Activated naive CD8-positive, alpha-beta T cell treated with anti-CD3 and anti-CD28 coated beads, Interleukin-2, amount 50 U/mL, for 24 hours (primary cell): ENCODE data around the gene RREB1.

Experiments used
- ATAC-seq: fragments of 150-1000 bp; cut with Tn5 transposase; one replicate; pipeline ENCODE4 v1.10.0; 2021
- DNase-seq: peaks from one replicate; pipeline ENCODE4 v3.0.0; 2021
- H3K27ac Mint-ChIP-seq: one replicate; pipeline ENCODE4 v1.8.0; 2021; ENCODE audit warnings: mild to moderate bottlenecking, mixed read lengths
- H3K27me3 Mint-ChIP-seq: one replicate; pipeline ENCODE4 v1.8.0; 2021; ENCODE audit warnings: mixed read lengths
- H3K36me3 Mint-ChIP-seq: one replicate; pipeline ENCODE4 v1.8.0; 2021; ENCODE audit warnings: low read depth, mixed read lengths
- H3K4me1 Mint-ChIP-seq: one replicate; pipeline ENCODE4 v1.8.0; 2021; ENCODE audit warnings: mixed read lengths
- H3K4me3 Mint-ChIP-seq: one replicate; pipeline ENCODE4 v1.8.0; 2021; ENCODE audit warnings: mild to moderate bottlenecking, moderate library complexity, mixed read lengths
- H3K9me3 Mint-ChIP-seq: one replicate; pipeline ENCODE4 v1.8.0; 2021; ENCODE audit warnings: mixed read lengths

RREB1 gene

DNA sequence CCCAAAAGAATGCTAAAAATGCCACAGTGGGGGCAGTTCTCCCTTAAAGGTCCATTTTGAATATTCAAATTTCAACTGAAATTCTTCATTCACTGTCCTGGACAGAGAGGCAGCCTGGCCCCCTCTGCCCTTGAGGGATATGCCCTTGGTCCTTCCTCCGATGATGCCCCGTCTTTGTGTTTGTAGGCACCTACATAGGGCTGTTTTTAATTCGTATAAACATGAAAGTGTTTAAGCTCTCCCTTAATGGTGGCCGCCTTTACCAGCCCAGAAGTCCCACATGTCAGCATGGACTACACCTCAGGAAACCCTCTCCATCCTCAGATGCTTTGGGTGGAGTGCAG lies 135.0 kb downstream of the RREB1 start:
- Mint-ChIP-seq H3K4me1 (peaks cover 20% of the 10 kb centered on the region), H3K36me3 (peaks cover 14% of the 10 kb centered on the region), H3K4me3 (no peak overlapping the region), H3K27ac (no peak overlapping the region), H3K9me3 (no peaks in the 10 kb centered on the region), H3K27me3 (no peaks in the 10 kb centered on the region)
- ATAC-seq (no peak), DNase-seq (no peak)

DNA sequence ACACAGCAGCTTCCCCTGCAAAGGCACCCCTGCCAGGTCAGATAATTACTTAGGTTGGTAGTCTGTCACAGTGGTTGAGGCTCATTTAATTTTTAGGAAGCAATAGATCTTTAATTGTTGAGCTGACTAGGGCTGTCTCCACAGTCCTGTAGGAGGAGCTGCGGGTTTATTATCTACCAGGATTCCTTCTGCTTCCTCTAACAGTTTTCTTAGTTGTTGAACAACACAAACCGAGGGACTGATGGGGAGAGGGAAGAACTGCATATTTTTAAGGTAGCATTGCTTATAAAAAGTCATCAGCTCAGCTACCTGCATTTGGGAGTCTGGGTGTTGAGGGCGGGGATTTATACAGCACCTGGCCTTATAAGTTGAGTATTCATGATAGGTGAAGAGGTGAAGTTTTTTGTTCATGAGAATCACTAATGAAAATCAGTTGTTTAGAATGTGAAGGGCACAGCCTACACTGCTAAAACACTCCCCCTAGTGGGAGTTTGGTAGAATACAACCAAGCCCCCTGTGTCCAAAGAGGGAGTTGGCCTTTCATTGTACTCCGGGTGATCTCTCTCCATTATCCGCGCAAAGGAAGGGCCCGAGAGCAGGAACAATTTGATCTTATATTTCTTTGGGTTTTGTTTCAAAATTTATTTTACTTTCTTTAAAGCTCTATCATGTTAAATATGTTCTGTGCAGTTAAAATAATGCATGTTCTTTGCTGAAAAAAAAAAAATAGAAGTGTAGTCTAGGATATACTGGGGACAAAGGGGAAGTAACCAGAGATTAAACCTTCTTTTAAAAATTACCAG lies 135.6 kb downstream of the RREB1 start:
- DNase-seq: peak; percentile 28
- H3K9me3 Mint-ChIP-seq: no peaks in the 10 kb centered on the region
- peaks cover 16% of the 10 kb centered on the region for H3K36me3 Mint-ChIP-seq
- no peak overlapping the region for H3K4me3 Mint-ChIP-seq
- peak; percentile 38 for ATAC-seq
- H3K27ac Mint-ChIP-seq: no peak overlapping the region
- no peaks in the 10 kb centered on the region for H3K27me3 Mint-ChIP-seq
- H3K4me1 Mint-ChIP-seq: peaks cover 20% of the 10 kb centered on the region

DNA sequence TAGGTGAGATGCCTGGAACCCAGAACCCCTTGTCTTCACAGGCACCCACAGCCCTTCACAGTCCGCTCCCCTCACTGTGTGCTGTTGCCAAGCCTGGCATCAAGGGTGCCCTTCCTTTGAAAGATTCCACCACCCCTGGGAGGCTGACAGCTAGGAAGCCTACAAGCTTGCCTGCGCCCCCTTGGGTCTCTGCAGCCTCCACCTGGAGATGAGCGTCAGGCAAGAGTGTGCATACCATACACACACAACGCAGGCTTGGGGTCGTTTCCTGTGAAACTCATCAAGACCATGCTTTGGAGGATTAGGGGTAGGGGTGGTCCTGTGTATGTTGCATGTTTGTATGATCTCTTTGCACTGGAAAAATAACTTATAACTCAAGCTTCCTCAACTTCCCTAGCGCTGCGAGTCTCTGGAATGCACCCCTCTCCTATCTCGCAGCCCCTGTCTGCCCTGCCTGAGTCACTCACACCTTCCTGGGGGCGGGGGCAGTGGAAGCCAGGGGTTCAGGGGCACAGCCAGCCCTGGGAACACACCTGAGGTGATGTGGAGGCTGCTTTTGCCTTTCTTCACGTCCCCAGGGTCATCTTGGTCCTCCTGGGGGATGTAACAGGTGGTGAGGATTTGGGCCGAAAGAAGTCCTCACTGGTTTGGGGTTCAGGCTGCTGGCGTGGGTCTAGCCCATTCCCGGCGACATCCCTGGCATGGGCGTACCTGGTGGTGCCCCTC lies 138.1 kb downstream of the RREB1 start:
- Mint-ChIP-seq H3K36me3 (peaks cover 18% of the 10 kb centered on the region), H3K4me1 (peaks cover 17% of the 10 kb centered on the region), H3K27ac (no peak overlapping the region), H3K4me3 (no peak overlapping the region), H3K27me3 (no peaks in the 10 kb centered on the region), H3K9me3 (no peaks in the 10 kb centered on the region)
- no peak for DNase-seq
- ATAC-seq: no peak

DNA sequence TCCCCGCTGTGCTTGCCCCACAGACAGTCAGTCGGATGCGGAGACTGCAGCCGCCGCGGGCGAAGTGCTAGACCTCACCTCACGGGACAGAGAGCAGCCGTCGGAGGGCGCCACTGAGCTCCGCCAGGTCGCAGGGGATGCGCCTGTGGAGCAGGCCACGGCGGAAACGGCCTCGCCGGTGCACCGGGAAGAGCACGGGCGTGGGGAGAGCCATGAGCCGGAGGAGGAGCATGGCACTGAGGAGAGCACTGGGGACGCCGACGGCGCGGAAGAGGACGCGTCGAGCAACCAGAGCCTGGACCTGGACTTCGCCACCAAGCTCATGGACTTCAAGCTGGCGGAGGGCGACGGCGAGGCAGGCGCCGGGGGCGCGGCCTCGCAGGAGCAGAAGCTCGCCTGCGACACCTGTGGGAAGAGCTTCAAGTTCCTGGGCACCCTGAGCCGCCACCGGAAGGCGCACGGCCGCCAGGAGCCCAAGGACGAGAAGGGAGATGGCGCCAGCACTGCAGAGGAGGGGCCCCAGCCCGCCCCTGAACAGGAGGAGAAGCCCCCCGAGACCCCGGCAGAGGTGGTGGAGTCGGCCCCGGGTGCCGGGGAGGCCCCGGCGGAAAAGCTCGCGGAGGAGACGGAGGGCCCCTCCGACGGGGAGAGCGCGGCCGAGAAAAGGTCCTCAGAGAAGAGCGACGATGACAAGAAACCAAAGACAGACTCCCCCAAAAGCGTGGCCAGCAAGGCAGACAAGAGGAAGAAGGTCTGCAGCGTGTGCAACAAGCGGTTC lies 138.8 kb downstream of the RREB1 start:
- Mint-ChIP-seq H3K27me3 (no peaks in the 10 kb centered on the region), H3K4me1 (peaks cover 17% of the 10 kb centered on the region), H3K36me3 (peaks cover 18% of the 10 kb centered on the region), H3K9me3 (no peaks in the 10 kb centered on the region), H3K4me3 (no peak overlapping the region), H3K27ac (no peak overlapping the region)
- ATAC-seq (no peak), DNase-seq (no peak)

DNA sequence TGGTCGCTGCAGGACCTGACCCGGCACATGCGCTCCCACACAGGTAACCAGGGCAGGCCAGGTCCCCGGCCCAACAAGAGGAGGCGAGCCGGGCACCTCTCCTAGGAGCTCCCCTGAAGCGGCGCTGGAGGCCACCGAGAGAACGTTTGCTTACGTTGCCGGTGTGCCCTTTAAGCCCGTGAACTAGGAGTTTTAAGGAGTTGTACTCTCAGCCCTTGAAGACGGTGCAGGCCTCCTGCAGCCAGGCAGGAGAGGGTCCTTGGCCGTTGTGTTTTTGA lies 139.4 kb downstream of the RREB1 start:
- no peaks in the 10 kb centered on the region for H3K27me3 Mint-ChIP-seq
- ATAC-seq (no peak), DNase-seq (no peak)
- peaks cover 18% of the 10 kb centered on the region for H3K36me3 Mint-ChIP-seq
- no peaks in the 10 kb centered on the region for H3K9me3 Mint-ChIP-seq
- peaks cover 13% of the 10 kb centered on the region for H3K4me1 Mint-ChIP-seq
- no peak overlapping the region for H3K27ac Mint-ChIP-seq
- no peak overlapping the region for H3K4me3 Mint-ChIP-seq

DNA sequence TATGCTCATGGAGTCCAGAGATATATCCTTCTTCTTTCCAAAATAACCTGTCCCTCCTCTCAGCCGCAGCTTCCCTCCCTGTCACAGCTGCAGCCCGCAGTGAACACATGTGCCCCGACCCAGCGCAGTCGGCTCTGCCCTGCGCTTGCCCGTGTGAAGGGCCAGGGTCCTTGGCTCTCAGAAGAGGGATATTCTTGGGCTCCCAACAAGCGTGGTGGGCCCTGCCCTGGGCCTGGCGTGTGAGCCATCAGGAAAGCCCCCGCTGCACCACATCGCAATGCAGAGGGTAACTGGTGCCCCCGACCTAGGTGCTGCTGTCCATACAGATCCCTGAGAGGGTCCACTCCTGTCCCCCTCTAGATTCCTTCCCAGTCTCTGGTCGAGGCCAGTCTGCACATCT lies 140.1 kb downstream of the RREB1 start:
- DNase-seq (no peak), ATAC-seq (no peak)
- H3K4me3 Mint-ChIP-seq: no peak overlapping the region
- H3K27ac Mint-ChIP-seq: no peak overlapping the region
- H3K4me1 Mint-ChIP-seq: peaks cover 9% of the 10 kb centered on the region
- H3K9me3 Mint-ChIP-seq: no peaks in the 10 kb centered on the region
- H3K36me3 Mint-ChIP-seq: peaks cover 18% of the 10 kb centered on the region
- no peaks in the 10 kb centered on the region for H3K27me3 Mint-ChIP-seq

DNA sequence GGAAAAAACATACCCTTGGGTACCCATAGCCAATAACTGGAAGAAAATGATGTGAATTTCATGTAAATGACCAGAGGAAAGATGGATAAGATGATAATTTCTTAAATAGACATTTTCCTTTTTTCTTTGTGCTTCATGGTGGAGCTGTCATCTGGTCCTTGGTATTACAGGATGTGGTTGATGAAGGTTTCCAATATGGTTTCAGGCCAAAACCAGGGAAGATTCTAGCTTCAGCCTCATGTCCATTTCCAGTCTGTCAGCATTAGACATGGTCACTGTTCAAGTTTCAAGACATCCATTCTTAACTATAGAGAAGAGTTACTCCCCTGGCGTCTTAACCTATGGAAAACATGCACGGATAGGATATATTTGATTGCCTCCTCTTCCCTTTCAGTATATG lies 141.6 kb downstream of the RREB1 start:
- no peak overlapping the region for H3K4me3 Mint-ChIP-seq
- no peaks in the 10 kb centered on the region for H3K27me3 Mint-ChIP-seq
- H3K27ac Mint-ChIP-seq: no peak overlapping the region
- no peak for ATAC-seq
- H3K9me3 Mint-ChIP-seq: no peaks in the 10 kb centered on the region
- H3K36me3 Mint-ChIP-seq: peaks cover 16% of the 10 kb centered on the region
- H3K4me1 Mint-ChIP-seq: no peaks in the 10 kb centered on the region
- no peak for DNase-seq

DNA sequence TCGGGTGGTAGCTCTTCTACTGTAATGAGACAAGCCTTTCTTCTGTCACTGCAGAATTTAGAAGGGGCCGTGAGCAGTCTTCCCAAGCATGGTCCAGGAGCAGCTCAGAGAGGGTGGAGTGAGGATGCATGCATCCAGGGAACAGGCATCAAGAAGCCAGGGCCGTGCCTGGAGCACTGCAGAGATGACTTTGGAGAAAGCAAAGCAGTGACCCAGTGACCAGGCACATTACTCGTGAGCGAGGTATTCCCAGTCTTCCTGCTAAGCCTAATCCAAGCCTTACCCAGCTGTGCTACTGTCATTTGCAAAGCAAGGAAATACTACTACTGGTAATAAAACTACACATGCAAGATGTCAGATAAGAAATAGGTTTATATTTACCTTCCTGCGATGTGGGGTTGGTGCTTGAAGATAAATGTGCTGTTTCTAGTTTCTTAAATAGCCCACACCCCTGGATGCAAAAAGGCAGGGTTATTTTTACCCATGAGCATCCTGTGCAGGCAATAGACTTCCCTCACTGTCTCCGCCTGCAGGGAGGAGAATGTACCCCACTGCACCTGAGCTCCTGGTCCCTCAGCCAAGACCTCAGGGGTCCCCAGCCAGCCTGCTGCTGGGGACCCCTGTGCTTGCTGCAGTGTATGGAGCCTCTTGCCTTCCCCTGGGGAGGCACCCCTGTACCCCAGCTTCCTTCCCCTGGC lies 142.3 kb downstream of the RREB1 start:
- Mint-ChIP-seq H3K27ac (no peak overlapping the region), H3K27me3 (no peaks in the 10 kb centered on the region), H3K4me3 (no peak overlapping the region), H3K4me1 (no peaks in the 10 kb centered on the region), H3K36me3 (peaks cover 12% of the 10 kb centered on the region), H3K9me3 (no peaks in the 10 kb centered on the region)
- DNase-seq: no peak
- ATAC-seq: no peak

DNA sequence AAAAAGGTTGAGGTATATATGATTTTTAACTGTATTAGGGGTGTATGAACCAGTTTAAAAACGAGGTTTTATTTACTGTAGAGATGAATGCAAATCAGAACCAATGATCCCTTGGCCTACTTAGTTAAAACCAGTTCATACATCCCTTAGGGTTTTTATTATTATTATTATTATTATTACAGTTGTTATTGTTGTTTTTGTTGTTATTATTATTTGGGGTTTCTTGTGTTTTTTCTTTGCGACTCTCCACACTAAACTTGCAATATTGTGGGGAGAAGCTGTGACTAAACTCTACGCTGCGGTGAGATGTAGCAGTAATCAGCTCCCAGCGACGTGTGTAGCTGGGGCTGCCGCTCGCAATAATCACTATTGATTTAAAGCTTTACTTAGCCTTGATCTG lies 143.1 kb downstream of the RREB1 start:
- no peak overlapping the region for H3K4me3 Mint-ChIP-seq
- H3K9me3 Mint-ChIP-seq: no peaks in the 10 kb centered on the region
- H3K27me3 Mint-ChIP-seq: no peaks in the 10 kb centered on the region

DNA sequence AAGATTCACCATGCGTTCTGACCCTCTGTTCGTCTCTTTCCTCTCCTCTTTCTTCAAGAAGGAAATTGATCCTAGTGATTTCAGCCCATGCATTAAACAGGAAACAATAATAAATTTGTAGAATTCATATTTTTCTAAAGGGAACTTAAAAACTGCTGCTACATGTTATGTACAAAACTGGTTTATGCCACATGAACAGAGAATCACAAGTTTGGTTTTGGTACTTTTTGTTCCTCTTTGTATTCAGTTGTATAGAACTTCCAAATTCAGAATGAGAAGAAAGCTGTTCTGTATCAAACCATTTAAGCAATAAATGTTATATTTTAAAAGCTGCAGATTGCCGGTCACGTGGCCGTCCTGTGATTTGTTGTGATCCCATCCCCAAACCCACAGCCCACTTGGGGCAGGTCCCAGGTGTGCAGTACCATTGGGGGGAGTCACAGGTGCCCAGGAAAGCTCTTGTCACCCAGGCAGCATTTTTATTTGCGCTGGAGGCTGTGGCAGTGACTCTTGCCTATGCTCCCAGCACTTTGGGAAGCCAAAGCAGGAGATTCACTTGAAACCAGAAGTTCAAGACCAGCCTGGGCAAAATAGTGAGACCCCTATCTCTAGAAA lies 144.0 kb downstream of the RREB1 start:
- no peak for ATAC-seq
- DNase-seq: no peak
- peaks cover 15% of the 10 kb centered on the region for H3K36me3 Mint-ChIP-seq
- H3K27ac Mint-ChIP-seq: no peak overlapping the region
- H3K4me3 Mint-ChIP-seq: no peak overlapping the region
- no peaks in the 10 kb centered on the region for H3K9me3 Mint-ChIP-seq
- no peaks in the 10 kb centered on the region for H3K27me3 Mint-ChIP-seq
- no peaks in the 10 kb centered on the region for H3K4me1 Mint-ChIP-seq

More for the DNA sequence above, 143.1 kb downstream of the RREB1 start:
- DNase-seq (no peak), ATAC-seq (no peak)
- Mint-ChIP-seq H3K36me3 (peaks cover 15% of the 10 kb centered on the region), H3K4me1 (no peaks in the 10 kb centered on the region), H3K27ac (no peak overlapping the region)

DNA sequence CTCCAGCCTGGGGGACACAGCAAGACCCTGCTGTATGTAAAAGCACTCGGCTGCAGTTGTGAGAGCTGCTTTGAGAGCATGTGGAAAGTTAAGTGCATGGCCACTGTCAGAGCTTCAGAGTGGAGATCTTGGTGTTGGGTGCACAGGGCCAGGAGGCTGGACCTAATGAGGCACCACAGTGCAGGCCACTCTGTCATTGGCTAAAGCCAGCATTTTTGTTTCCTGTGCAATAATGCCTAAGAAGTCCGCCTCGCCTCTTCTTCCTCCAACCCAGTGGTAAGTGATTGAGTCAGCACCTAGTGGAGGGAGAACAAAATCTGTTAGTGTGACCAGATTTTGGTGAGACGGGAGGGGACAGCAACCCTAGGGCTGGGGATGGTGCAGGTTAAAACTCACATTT lies 144.6 kb downstream of the RREB1 start:
- no peak overlapping the region for H3K27ac Mint-ChIP-seq
- no peaks in the 10 kb centered on the region for H3K27me3 Mint-ChIP-seq
- H3K9me3 Mint-ChIP-seq: no peaks in the 10 kb centered on the region
- ATAC-seq: no peak
- H3K4me1 Mint-ChIP-seq: no peaks in the 10 kb centered on the region
- no peak overlapping the region for H3K4me3 Mint-ChIP-seq
- peaks cover 11% of the 10 kb centered on the region for H3K36me3 Mint-ChIP-seq
- no peak for DNase-seq

DNA sequence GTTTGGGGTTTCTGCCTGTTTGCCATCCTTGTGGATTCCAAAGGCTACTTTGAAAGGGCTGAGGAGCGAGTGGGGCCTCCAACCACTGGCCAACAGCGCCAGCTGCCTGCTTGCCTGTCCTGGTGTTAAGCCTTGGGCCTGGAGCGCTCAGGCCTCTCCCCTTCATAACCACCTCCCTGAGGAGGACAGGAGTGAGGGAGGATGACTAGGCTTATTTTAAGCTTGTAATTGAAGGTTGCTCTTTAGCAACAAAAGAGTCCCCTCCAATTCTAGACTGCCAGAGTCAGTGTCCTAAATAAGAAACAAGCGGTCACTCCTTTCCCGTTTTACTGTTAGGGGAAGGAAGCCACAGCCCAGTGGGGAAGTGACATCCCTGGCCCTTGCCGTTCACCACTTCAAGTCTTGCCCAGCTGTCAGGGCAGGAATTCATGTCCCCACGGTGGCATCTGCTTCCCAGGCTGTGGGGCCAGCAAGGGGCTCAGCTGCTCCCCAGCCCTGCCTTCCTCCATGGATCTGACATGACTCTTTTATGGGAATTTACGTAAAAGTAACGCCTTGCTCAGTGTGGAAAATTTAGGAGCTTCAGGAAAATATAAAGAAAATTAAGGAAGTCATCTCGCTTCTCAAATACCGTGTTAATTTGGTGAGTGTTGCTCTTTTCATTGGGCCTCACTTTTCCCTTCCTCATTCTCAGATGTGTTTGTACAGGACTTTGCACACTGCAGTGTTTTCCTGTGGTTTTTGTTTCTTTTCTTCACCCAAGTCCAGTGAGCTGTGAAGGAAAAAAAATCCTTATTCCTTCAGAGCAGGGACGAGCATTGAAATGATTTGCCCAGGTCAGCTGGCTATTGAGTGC lies 147.4 kb downstream of the RREB1 start:
- Mint-ChIP-seq H3K36me3 (peaks cover 3% of the 10 kb centered on the region), H3K27ac (no peak overlapping the region), H3K4me3 (no peak overlapping the region), H3K4me1 (no peaks in the 10 kb centered on the region), H3K9me3 (no peaks in the 10 kb centered on the region), H3K27me3 (peaks cover 9% of the 10 kb centered on the region)
- DNase-seq (no peak), ATAC-seq (no peak)

DNA sequence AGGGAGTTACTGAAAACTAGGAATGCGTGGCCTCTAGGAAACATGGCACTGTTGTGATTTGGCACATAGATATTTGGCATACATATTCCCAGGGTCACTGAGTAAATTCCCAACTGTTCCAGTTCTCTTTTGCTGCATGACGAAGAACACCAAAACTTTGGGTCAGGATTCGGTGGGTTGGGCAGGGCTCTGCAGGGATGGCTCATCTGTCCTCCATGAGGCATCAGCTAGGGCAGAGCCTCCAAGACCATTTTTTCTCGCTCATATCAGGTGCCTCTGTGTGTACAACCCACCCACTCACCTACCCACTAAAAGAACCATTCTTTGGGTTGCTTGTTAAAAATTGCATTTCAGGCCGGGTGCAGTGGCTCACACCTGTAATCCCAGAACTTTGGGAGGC lies 148.2 kb downstream of the RREB1 start:
- peaks cover 15% of the 10 kb centered on the region for H3K27me3 Mint-ChIP-seq
- peaks cover 7% of the 10 kb centered on the region for H3K4me1 Mint-ChIP-seq
- DNase-seq (no peak), ATAC-seq (no peak)
- no peak overlapping the region for H3K27ac Mint-ChIP-seq
- H3K36me3 Mint-ChIP-seq: peaks cover 3% of the 10 kb centered on the region
- no peak overlapping the region for H3K4me3 Mint-ChIP-seq
- H3K9me3 Mint-ChIP-seq: no peaks in the 10 kb centered on the region

DNA sequence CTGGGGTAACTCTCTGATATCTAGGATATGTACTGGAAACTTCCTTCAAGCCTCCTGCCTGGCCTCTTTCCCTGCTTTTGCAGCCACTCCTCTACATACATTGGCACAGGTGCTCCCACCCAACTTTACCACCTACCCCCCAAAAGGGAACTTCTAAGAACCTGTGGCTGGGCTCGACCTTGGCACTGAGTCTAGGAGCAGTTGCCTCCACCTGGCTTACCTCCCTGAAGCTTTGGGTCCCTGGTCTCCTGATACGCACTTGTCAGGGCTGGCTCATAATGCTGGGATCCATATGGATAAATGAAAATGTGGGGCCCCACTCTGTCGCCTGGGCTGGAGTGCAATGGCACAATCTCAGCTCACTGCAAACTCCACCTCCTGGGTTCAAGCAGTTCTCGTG lies 149.0 kb downstream of the RREB1 start:
- H3K4me3 Mint-ChIP-seq: no peak overlapping the region

More for the DNA sequence above, 149.0 kb downstream of the RREB1 start:
- Mint-ChIP-seq H3K9me3 (no peaks in the 10 kb centered on the region), H3K4me1 (peaks cover 14% of the 10 kb centered on the region), H3K27me3 (peaks cover 20% of the 10 kb centered on the region), H3K36me3 (peaks cover 3% of the 10 kb centered on the region), H3K27ac (no peak overlapping the region)
- no peak for ATAC-seq
- DNase-seq: no peak
